A549 (cell line): ENCODE results near the gene C2orf49. TPM values are rescaled to one million over a fixed set of nuclear protein-coding genes. Genes with fewer than 3 reads are reported as not detected.

Experiments
- ATAC-seq, 2 experiments: fragments of 200-7000 bp in 1 of 2; fragments of >200 bp in 1 of 2; cut with Nextera tagmentation in 1 of 2; cut with Tn5 transposase in 1 of 2; 3 replicates each; pipeline versions ENCODE4 v1.8.0 to v1.9.1; 2018 to 2020; ENCODE audit warnings: mild to moderate bottlenecking in 1 of 2, moderate library complexity in 1 of 2
- CTCF ChIA-PET: fragments of 300-600 bp; sonication (Branson Sonifier 250); formaldehyde crosslinking; extraction: SDS; loops from one replicate; lab custom pipeline; 2021; ENCODE audit warnings: antibody characterized with exemption, inconsistent platforms; lab: Yijun Ruan, JAX
- POLR2A ChIA-PET: fragments of 350-600 bp; formaldehyde crosslinking; extraction: SDS; loops from one replicate; lab custom pipeline; 2021; ENCODE audit warnings: antibody characterized with exemption, inconsistent platforms; lab: Yijun Ruan, JAX
- DNase-seq, 2 experiments: peaks; one replicate each; pipeline versions ENCODE4 v3.0.0 to v3.0.0-alpha.2; 2011 to 2016; ENCODE audit warnings: low read depth in 1 of 2, low spot score in 1 of 2
- FAIRE-seq: peaks from 2 replicates; lab custom pipeline; 2011; peaks lifted over from hg19 to GRCh38; lab: Jason Lieb, UNC
- H3K27ac ChIP-seq, 2 experiments: fragments of >200 bp; sonication (Bioruptor Twin); formaldehyde crosslinking; 3 replicates each; pipeline ENCODE4 v1.5.1; 2016 to 2017
- H3K4me1 ChIP-seq: fragments of >200 bp; sonication (Bioruptor Twin); formaldehyde crosslinking; 3 replicates; pipeline ENCODE4 v1.6.1; 2016
- H3K4me2 ChIP-seq: fragments of >200 bp; sonication (Bioruptor Twin); formaldehyde crosslinking; 3 replicates; pipeline ENCODE4 v1.6.1; 2016
- H3K4me3 ChIP-seq: fragments of >200 bp; sonication (Bioruptor Twin); formaldehyde crosslinking; 3 replicates; pipeline ENCODE4 v1.5.1; 2016
- H3K9me3 ChIP-seq: fragments of >200 bp; sonication (Bioruptor Twin); formaldehyde crosslinking; 3 replicates; pipeline ENCODE4 v1.6.1; 2016
- BHLHE40 ChIP-seq: IDR thresholded peaks from 2 replicates; pipeline ENCODE4 v1.6.1; 2012; ENCODE audit warnings: low read depth, low read length, inconsistent platforms
- CHD2 ChIP-seq: fragments of 150-350 bp; IDR thresholded peaks from 2 replicates; pipeline ENCODE4 v1.6.1; 2014; ENCODE audit warnings: low read length; ENCODE audit not compliant: partially characterized antibody
- CHD4 ChIP-seq: fragments of 200-600 bp; sonication (generic); IDR thresholded peaks from 2 replicates; pipeline ENCODE4 v1.6.1; 2016; ENCODE audit warnings: antibody characterized with exemption, mild to moderate bottlenecking, borderline replicate concordance
- EHMT2 ChIP-seq: fragments of 200-600 bp; sonication (generic); IDR thresholded peaks from 2 replicates; pipeline ENCODE4 v1.6.1; 2016; ENCODE audit warnings: antibody characterized with exemption, low read depth, mild to moderate bottlenecking, moderate library complexity
- GATA3 ChIP-seq: IDR thresholded peaks from 2 replicates; pipeline ENCODE4 v1.6.1; 2012; ENCODE audit warnings: borderline replicate concordance
- HDAC2 ChIP-seq: fragments of 200-600 bp; sonication (generic); IDR thresholded peaks from 2 replicates; pipeline ENCODE4 v1.6.1; 2016
- JUNB ChIP-seq: fragments of >200 bp; sonication (Bioruptor Twin); formaldehyde crosslinking; IDR thresholded peaks from 2 replicates; pipeline ENCODE4 v1.6.1; 2016
- KDM5A ChIP-seq: fragments of 200-600 bp; sonication (generic); IDR thresholded peaks from 2 replicates; pipeline ENCODE4 v1.6.1; 2016; ENCODE audit warnings: antibody characterized with exemption, mild to moderate bottlenecking
- PHF8 ChIP-seq: fragments of 200-600 bp; sonication (generic); IDR thresholded peaks from 2 replicates; pipeline ENCODE4 v1.6.1; 2016; ENCODE audit warnings: low read depth, mild to moderate bottlenecking, antibody characterized with exemption, moderate library complexity, borderline replicate concordance
- RARB ChIP-seq: fragments of 250-450 bp; sonication (Bioruptor Pico); IDR thresholded peaks from 2 replicates; pipeline ENCODE4 v1.8.0; 2021; ENCODE audit warnings: mild to moderate bottlenecking, moderate library complexity
- RCOR1 ChIP-seq: fragments of 150-350 bp; IDR thresholded peaks from 2 replicates; pipeline ENCODE4 v1.6.1; 2014; ENCODE audit warnings: antibody characterized with exemption, low read length, low read depth
- SMC3 ChIP-seq: fragments of >200 bp; sonication (Bioruptor Twin); formaldehyde crosslinking; IDR thresholded peaks from 3 replicates; pipeline ENCODE4 v1.6.1; 2018; ENCODE audit warnings: inconsistent platforms
- TP53 ChIP-seq: fragments of 250-450 bp; sonication (Bioruptor Pico); IDR thresholded peaks from 2 replicates; pipeline ENCODE4 v1.5.0; 2021; ENCODE audit warnings: mild to moderate bottlenecking, moderate library complexity
- ZC3H11A ChIP-seq: fragments of 450-650 bp; IDR thresholded peaks from 2 replicates; pipeline ENCODE4 v1.6.1; 2014; ENCODE audit warnings: antibody characterized with exemption, mild to moderate bottlenecking
- WGBS: methylation state at CpG from one replicate; pipeline ENCODE4 v1.1.6; 2017; ENCODE audit errors: missing lambda C conversion rate; 5-methylcytosine and 5-hydroxymethylcytosine counted together
- polyA plus RNA-seq, 4 experiments: library from polyadenylated mRNA; depleted of rRNA in 3 of 4; stranded (reverse); fragments of >200 nt; fragmentation: RNase III in 1 of 4; extraction: RNeasy Plus Mini Kit Qiagen cat#74134 plus additional on column Dnase treatment in 1 of 4; gene quantifications; 2 replicates in 3 of 4; 3 replicates in 1 of 4; pipeline ENCODE4 v1.2.3, GENCODE V29; 2011 to 2017
- TF ChIP-seq, protein P1 (sequence below): fragments of >200 bp; sonication (Bioruptor Twin); formaldehyde crosslinking; IDR thresholded peaks from 3 replicates; pipeline ENCODE4 v1.5.1; 2016
- TF ChIP-seq, protein P2 (sequence below): fragments of >200 bp; sonication (Bioruptor Twin); formaldehyde crosslinking; IDR thresholded peaks from 3 replicates; pipeline ENCODE4 v1.6.1; 2016
- TF ChIP-seq, protein P3 (sequence below): fragments of 250-450 bp; sonication (Bioruptor Pico); IDR thresholded peaks from 2 replicates; pipeline ENCODE4 v1.5.0; 2021; ENCODE audit warnings: mild to moderate bottlenecking, moderate library complexity, borderline replicate concordance

C2orf49 gene
- polyA plus RNA-seq, 2 of the 4 experiments (the other 2 are of a cell fraction) = 19.4 to 25.7 TPM

DNA sequence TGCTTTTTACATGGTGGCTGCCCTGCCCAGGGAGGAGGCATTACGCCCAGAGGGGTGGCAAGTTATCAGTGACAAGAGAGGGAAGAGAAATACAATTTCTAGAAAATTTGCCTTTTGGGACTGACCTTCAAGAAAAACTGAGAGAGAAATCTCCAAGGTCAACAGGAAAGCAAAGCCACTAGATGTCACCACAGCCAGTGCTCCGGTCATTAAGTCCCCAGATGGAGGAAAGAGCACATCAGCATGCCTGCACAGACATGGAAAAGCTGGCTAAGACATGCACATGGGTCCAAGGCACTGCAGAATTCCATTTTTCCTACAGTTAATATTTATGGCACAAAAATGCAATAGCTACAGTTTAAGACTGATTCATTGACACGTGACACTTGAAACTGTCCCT is 40.5 kb downstream of the C2orf49 start (continued):
- TF ChIP-seq, protein P1, sequence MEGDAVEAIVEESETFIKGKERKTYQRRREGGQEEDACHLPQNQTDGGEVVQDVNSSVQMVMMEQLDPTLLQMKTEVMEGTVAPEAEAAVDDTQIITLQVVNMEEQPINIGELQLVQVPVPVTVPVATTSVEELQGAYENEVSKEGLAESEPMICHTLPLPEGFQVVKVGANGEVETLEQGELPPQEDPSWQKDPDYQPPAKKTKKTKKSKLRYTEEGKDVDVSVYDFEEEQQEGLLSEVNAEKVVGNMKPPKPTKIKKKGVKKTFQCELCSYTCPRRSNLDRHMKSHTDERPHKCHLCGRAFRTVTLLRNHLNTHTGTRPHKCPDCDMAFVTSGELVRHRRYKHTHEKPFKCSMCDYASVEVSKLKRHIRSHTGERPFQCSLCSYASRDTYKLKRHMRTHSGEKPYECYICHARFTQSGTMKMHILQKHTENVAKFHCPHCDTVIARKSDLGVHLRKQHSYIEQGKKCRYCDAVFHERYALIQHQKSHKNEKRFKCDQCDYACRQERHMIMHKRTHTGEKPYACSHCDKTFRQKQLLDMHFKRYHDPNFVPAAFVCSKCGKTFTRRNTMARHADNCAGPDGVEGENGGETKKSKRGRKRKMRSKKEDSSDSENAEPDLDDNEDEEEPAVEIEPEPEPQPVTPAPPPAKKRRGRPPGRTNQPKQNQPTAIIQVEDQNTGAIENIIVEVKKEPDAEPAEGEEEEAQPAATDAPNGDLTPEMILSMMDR = peak; percentile 23; the same call in 2 of the 3 replicates
- peak; percentile 33; the same call in 1 of the 3 replicates for TF ChIP-seq SMC3

- H3K4me3 ChIP-seq = no peak overlapping the region
- H3K27ac ChIP-seq = no peak overlapping the region
- ChIA-PET CTCF (interaction anchor here (0.6 to 12.5 kb wide), 4 partner anchors 20 to 168 kb away, joined by 3 to 122 read pairs (median 6); no protein-coding TSS in a partner anchor), POLR2A (no interaction called here)
- H3K4me1 ChIP-seq = peaks cover 35% of the 10 kb centered on the region
- no peak for FAIRE-seq
- H3K9me3 ChIP-seq = no peaks in the 10 kb centered on the region
- ATAC-seq = no peak; a peak in 1 of 6 replicates
- TF ChIP-seq GATA3 (no peak), EHMT2 (no peak), CHD2 (no peak)
- TF ChIP-seq, all 56 proteins: peak for 0
- DNase-seq = no peak
- H3K4me2 ChIP-seq = no peak overlapping the region
- 87% methylated on average over 12 of the region's 12 CpGs for WGBS
Observed at GRCh38 chr2:105378276-105378840, 41.0 kb downstream of the C2orf49 start.

DNA sequence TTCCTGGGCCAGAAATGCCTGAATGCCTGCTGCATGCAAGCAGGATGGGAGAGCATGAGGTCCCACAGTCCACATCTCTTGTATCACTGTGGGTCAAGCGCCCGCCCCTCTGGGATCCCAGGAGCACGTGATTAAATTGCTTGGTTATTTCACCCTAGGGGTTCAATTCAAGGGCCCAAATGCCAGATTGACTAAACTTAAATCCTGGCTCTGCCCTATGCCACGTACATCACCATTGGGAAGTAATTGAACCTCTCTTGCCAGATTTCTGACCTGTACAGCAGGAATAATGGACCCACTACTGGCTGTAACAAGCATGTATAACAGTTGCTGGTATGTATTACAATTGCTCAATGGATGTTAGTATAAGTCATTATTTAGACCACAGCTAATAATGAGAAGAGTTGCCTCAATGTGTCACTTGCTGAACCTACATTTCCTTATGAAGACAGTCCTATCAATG is 41.6 kb downstream of the C2orf49 start:
- no peak for TF ChIP-seq HDAC2
- TF ChIP-seq, protein P2, sequence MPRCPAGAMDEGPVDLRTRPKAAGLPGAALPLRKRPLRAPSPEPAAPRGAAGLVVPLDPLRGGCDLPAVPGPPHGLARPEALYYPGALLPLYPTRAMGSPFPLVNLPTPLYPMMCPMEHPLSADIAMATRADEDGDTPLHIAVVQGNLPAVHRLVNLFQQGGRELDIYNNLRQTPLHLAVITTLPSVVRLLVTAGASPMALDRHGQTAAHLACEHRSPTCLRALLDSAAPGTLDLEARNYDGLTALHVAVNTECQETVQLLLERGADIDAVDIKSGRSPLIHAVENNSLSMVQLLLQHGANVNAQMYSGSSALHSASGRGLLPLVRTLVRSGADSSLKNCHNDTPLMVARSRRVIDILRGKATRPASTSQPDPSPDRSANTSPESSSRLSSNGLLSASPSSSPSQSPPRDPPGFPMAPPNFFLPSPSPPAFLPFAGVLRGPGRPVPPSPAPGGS = no peak
- TF ChIP-seq, protein P3, sequence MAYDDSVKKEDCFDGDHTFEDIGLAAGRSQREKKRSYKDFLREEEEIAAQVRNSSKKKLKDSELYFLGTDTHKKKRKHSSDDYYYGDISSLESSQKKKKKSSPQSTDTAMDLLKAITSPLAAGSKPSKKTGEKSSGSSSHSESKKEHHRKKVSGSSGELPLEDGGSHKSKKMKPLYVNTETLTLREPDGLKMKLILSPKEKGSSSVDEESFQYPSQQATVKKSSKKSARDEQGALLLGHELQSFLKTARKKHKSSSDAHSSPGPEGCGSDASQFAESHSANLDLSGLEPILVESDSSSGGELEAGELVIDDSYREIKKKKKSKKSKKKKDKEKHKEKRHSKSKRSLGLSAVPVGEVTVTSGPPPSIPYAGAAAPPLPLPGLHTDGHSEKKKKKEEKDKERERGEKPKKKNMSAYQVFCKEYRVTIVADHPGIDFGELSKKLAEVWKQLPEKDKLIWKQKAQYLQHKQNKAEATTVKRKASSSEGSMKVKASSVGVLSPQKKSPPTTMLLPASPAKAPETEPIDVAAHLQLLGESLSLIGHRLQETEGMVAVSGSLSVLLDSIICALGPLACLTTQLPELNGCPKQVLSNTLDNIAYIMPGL (CRISPR knock-in tag) = no peak
- no peak for TF ChIP-seq CHD4
- TF ChIP-seq RARB (CRISPR knock-in tag) = no peak
- no peak for TF ChIP-seq PHF8
- no peak for TF ChIP-seq KDM5A
- TF ChIP-seq ZC3H11A = no peak
- no peak for TF ChIP-seq BHLHE40
- TF ChIP-seq JUNB = no peak
- TF ChIP-seq RCOR1 = no peak
- TF ChIP-seq TP53 (CRISPR knock-in tag) = no peak
- no peak overlapping the region for H3K4me2 ChIP-seq
- ChIA-PET CTCF (interaction anchor here (0.6 to 12.5 kb wide), 6 partner anchors 12 to 140 kb away, joined by 3 to 122 read pairs (median 4); no protein-coding TSS in a partner anchor), POLR2A (no interaction called here)
- H3K27ac ChIP-seq = no peak overlapping the region
- no peak for ATAC-seq
- H3K9me3 ChIP-seq = no peaks in the 10 kb centered on the region
- H3K4me1 ChIP-seq = peaks cover 35% of the 10 kb centered on the region
- no peak for DNase-seq
- WGBS = 100% methylated on average over 4 of the region's 4 CpGs
- no peak overlapping the region for H3K4me3 ChIP-seq
- no peak for FAIRE-seq
